ENCODE measurements around the gene CRYBG2. TPM values are rescaled to one million over a fixed set of nuclear protein-coding genes. Genes with fewer than 3 reads are reported as not detected.

Gene CRYBG2
- total and polyA plus RNA-seq, 2 of the 8 experiments (the other 6 are each of a cell fraction or from before 2014, with no cell fraction given) = 14.2 to 17.0 TPM

DNA sequence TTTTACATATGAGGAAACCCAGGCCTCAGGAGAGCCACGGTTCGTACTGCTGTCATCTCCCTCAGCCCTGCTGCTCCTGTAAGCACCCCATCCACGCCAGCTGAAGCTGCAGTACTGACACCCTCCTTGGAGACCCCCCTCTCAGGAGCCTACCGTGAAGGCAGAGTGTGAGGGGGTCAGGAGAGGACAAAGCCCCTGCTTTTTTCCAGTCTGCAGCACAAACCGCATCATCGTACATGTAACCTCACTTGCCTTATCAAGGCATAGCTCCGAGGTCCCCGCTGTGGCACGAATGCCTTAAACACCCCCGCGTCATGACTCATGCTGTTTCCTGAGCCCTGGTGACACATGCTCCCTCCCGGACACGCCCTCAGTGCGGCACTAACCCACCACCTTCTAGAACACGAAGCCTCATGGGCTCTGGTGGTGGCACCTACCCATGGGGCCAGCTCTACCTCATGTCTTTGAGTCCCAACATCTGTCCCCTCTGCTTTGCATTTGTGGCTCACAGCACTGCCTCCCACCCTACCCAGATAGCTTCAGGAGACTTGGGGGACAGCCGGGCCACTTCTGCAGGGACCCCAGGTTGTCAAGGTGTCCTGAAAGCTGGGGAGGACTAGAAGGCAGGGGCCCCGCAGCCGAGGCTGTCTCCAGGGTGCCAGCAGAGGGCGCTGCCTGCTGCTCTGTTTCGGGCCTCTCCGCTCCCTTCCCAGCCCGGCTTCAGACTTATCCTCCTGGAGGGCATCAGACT lies 69.2 kb downstream of the CRYBG2 start (continued):
- TF ChIP-seq, protein P1, sequence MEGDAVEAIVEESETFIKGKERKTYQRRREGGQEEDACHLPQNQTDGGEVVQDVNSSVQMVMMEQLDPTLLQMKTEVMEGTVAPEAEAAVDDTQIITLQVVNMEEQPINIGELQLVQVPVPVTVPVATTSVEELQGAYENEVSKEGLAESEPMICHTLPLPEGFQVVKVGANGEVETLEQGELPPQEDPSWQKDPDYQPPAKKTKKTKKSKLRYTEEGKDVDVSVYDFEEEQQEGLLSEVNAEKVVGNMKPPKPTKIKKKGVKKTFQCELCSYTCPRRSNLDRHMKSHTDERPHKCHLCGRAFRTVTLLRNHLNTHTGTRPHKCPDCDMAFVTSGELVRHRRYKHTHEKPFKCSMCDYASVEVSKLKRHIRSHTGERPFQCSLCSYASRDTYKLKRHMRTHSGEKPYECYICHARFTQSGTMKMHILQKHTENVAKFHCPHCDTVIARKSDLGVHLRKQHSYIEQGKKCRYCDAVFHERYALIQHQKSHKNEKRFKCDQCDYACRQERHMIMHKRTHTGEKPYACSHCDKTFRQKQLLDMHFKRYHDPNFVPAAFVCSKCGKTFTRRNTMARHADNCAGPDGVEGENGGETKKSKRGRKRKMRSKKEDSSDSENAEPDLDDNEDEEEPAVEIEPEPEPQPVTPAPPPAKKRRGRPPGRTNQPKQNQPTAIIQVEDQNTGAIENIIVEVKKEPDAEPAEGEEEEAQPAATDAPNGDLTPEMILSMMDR (IDR thresholded peaks at IDR 0.05; ENCODE audit: control extremely low read depth in 1 of 3, insufficient read depth in 1 of 3, low read depth in 1 of 3, low read length in 3 of 3) = peak in 2 of 3 experiments; percentile 93 to 97; a peak in 3 of 4 replicates
- TF ChIP-seq RAD21 (IDR thresholded peaks at IDR 0.05 in 1 of 2, conservative IDR thresholded peaks at IDR 0.05 in 1 of 2; ENCODE audit: low read depth in 2 of 2, low read length in 2 of 2) = peak; percentile 89 to 91
